Measurements from ENCODE around the gene RNASE7. TPM values are rescaled to one million over a fixed set of nuclear protein-coding genes. Genes with fewer than 3 reads are reported as not detected.

The RNASE7 gene
- total RNA-seq, 1 donor from 2014 or later, result not detected

DNA sequence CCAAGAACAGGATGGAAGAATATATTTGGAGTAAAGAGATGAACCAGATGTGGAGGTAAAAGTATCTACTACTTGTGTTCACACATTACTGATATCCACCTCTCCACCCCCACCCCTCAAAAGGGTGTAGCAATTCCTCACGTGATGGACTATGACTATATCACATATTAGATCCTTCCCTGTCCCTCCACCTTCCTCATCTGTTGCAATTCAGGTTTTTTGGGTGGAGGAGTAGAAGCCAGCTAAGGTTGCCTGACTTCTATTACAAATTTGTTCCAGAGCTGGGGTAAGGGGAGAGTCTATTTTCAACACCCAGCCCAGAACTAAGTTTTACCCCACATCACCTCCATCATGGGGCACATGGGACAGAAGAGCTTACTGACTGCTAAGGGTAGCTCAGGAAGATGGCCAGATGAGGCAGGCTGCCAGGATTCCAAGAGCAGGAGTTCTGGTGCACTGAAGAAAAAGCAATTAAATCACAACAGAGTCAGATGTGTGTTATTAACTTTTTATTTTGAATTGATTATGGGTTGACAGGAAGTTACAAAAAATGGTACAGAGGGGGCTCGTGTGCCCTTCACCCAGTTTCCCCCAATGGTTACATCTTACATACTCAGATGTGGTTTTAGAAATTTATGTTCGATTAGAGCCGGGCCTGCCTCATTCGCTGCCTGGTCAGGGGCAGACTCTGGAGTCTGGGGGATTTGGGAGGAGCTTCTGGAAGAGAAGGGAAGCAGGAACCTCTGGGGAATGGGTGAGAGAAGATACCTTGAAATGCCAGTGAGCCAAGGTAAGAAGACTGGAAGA lies 9.6 kb upstream of the RNASE7 start:
- H3K27me3 Mint-ChIP-seq (ENCODE audit: unreplicated experiment), result peaks cover 3% of the 10 kb centered on the region

DNA sequence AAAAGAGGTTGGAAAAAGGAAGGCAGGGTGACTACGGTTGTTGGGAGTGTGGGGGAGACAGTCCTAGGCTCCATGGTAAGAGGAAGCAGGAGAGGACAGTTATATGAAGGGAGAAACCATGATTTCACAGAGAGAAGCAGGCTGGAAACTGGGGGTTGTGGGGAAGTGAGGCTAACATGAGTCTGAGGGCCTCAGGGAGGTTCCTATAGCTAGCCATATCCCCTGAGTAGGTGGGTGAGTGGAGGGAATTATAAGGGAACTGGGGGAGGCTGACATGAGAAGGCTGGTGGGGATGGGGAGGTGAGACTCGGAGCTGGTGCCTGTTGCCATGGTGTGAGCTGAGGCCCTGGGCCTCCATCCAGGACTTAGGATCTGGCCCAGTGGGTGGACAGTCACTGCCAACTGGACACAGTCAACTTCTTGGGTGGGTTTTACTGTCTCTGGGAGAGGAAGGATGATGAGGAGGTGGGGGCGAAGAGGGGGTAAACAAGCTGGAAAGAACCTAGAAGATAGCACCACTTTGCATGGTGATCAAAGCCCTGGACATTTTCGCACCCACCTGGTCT lies 8.9 kb upstream of the RNASE7 start:
- peaks cover 4% of the 10 kb centered on the region for H3K27me3 Mint-ChIP-seq (ENCODE audit: unreplicated experiment)
- no peak for DNase-seq
- peaks cover 5% of the 10 kb centered on the region for H3K4me1 Mint-ChIP-seq (ENCODE audit: low read depth, unreplicated experiment)
- H3K4me3 Mint-ChIP-seq (ENCODE audit: unreplicated experiment), result no peak overlapping the region
- peaks cover 6% of the 10 kb centered on the region for H3K9me3 Mint-ChIP-seq (ENCODE audit: unreplicated experiment)
- no peaks in the 10 kb centered on the region for H3K36me3 Mint-ChIP-seq (ENCODE audit: unreplicated experiment)
- TF ChIP-seq, protein P1, sequence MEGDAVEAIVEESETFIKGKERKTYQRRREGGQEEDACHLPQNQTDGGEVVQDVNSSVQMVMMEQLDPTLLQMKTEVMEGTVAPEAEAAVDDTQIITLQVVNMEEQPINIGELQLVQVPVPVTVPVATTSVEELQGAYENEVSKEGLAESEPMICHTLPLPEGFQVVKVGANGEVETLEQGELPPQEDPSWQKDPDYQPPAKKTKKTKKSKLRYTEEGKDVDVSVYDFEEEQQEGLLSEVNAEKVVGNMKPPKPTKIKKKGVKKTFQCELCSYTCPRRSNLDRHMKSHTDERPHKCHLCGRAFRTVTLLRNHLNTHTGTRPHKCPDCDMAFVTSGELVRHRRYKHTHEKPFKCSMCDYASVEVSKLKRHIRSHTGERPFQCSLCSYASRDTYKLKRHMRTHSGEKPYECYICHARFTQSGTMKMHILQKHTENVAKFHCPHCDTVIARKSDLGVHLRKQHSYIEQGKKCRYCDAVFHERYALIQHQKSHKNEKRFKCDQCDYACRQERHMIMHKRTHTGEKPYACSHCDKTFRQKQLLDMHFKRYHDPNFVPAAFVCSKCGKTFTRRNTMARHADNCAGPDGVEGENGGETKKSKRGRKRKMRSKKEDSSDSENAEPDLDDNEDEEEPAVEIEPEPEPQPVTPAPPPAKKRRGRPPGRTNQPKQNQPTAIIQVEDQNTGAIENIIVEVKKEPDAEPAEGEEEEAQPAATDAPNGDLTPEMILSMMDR (IDR thresholded peaks at IDR 0.05; ENCODE audit: partially characterized antibody, unreplicated experiment), result no peak
- no peak overlapping the region for H3K27ac Mint-ChIP-seq (ENCODE audit: unreplicated experiment)

More for the DNA sequence above, 9.6 kb upstream of the RNASE7 start:
- H3K36me3 Mint-ChIP-seq (ENCODE audit: unreplicated experiment), result no peaks in the 10 kb centered on the region
- H3K4me3 Mint-ChIP-seq (ENCODE audit: unreplicated experiment), result no peak overlapping the region
- H3K27ac Mint-ChIP-seq (ENCODE audit: unreplicated experiment), result no peak overlapping the region
- peaks cover 6% of the 10 kb centered on the region for H3K9me3 Mint-ChIP-seq (ENCODE audit: unreplicated experiment)
- no peak for DNase-seq
- TF ChIP-seq, protein P1 (IDR thresholded peaks at IDR 0.05; ENCODE audit: partially characterized antibody, unreplicated experiment), result no peak
- H3K4me1 Mint-ChIP-seq (ENCODE audit: low read depth, unreplicated experiment), result no peaks in the 10 kb centered on the region

DNA sequence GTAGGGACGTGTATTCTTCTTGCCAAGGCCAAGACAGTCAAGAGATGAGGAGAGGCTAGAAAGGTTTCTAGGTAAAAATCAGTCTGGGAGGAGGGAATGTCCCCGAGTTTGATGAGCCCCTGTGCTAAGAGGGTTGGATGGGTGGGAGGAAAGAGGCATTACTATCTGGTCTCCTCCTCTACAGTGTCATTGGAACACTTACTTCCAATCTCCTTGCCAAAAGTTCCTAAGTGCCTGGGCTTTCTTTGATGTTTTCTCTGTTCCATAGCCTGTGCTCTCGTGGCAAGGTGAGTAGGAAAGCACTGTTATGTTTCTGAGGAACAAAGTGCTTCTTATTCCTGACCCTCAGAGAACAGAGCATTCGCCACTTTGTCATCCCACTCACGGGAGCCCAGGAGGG lies 7.5 kb upstream of the RNASE7 start, which contains the start of gene RNASE13:
Gene RNASE13 (minus strand): TSS at position 101 of the 400 bp plus-strand sequence. CDS start 519 bp downstream, outside the sequence.
- peaks cover 6% of the 10 kb centered on the region for H3K9me3 Mint-ChIP-seq (ENCODE audit: unreplicated experiment)
- peaks cover 6% of the 10 kb centered on the region for H3K27me3 Mint-ChIP-seq (ENCODE audit: unreplicated experiment)
- DNase-seq, result no peak
- peaks cover 17% of the 10 kb centered on the region for H3K4me1 Mint-ChIP-seq (ENCODE audit: low read depth, unreplicated experiment)
- H3K4me3 Mint-ChIP-seq (ENCODE audit: unreplicated experiment), result no peak within 1 kb of the TSS
- TF ChIP-seq, protein P1 (IDR thresholded peaks at IDR 0.05; ENCODE audit: partially characterized antibody, unreplicated experiment), result no peak
- H3K27ac Mint-ChIP-seq (ENCODE audit: unreplicated experiment), result no peak within 1 kb of the TSS
- no peaks in the 10 kb centered on the region for H3K36me3 Mint-ChIP-seq (ENCODE audit: unreplicated experiment)

DNA sequence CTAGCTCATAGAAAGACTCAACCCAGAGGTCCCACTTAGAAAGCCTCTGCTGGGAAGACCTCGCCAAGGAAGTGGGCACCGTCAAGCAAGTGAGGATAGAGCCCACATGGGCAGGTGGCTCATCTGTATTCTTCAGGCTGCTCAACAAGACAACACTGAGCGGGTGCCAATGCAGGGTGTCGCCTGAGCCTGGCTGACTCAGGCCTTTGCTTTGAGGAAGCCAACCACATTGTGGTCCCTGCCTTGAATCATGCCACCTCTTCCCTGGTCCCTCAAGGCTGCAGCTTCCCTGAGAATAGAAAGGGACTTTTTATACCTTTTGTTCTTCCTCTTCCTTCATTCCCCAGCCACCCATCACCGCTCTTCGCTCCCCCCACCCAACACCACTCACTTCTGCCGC lies 5.4 kb upstream of the RNASE7 start:
- DNase-seq, result no peak
- H3K36me3 Mint-ChIP-seq (ENCODE audit: unreplicated experiment), result no peaks in the 10 kb centered on the region
- no peak overlapping the region for H3K27ac Mint-ChIP-seq (ENCODE audit: unreplicated experiment)
- H3K4me1 Mint-ChIP-seq (ENCODE audit: low read depth, unreplicated experiment), result peaks cover 17% of the 10 kb centered on the region
- peaks cover 6% of the 10 kb centered on the region for H3K27me3 Mint-ChIP-seq (ENCODE audit: unreplicated experiment)
- peaks cover 5% of the 10 kb centered on the region for H3K9me3 Mint-ChIP-seq (ENCODE audit: unreplicated experiment)
- TF ChIP-seq, protein P1 (IDR thresholded peaks at IDR 0.05; ENCODE audit: partially characterized antibody, unreplicated experiment), result no peak
- H3K4me3 Mint-ChIP-seq (ENCODE audit: unreplicated experiment), result no peak overlapping the region

DNA sequence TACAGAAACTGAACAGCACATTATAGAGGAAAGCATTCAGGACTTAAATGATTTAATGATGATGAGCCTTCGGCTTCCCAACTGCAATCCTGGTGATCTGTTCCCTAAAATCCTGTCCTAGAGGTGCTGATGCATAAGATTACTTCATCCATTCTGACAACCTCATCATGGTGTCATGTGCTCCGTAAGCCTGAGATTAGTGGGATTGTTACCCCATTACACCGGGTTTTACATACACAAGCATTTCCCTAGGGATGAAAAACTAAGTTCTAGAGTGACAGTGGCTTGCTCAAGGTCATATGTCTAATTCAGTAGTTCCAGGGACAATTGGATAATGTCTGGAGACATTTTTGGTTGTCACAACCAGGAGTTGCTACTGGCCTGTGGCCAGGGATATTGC lies 5.0 kb upstream of the RNASE7 start:
- no peak for DNase-seq
- Mint-ChIP-seq H3K36me3 (ENCODE audit: unreplicated experiment) (no peaks in the 10 kb centered on the region), H3K27me3 (ENCODE audit: unreplicated experiment) (peaks cover 6% of the 10 kb centered on the region), H3K27ac (ENCODE audit: unreplicated experiment) (no peak overlapping the region), H3K9me3 (ENCODE audit: unreplicated experiment) (peaks cover 6% of the 10 kb centered on the region), H3K4me1 (ENCODE audit: low read depth, unreplicated experiment) (peaks cover 17% of the 10 kb centered on the region), H3K4me3 (ENCODE audit: unreplicated experiment) (no peak overlapping the region)
- TF ChIP-seq, protein P1 (IDR thresholded peaks at IDR 0.05; ENCODE audit: partially characterized antibody, unreplicated experiment), result no peak

Measured in glutamatergic neuron (in vitro differentiated cells).